HG02852 (cell line): ENCODE data around the gene TMCO1.
"Not testable (repeated sequence)": the region's sequence is repeated elsewhere in the genome, so short reads cannot be mapped to it uniquely, and the experiment has no call there.

ENCODE experiments used
- ATAC-seq: cut with Tn5 transposase; IDR thresholded peaks from one replicate; pipeline ENCODE4 v1.9.1; 2021; ENCODE audit warnings: mild to moderate bottlenecking, moderate library complexity; ENCODE audit not compliant: unreplicated experiment

The TMCO1 gene

DNA sequence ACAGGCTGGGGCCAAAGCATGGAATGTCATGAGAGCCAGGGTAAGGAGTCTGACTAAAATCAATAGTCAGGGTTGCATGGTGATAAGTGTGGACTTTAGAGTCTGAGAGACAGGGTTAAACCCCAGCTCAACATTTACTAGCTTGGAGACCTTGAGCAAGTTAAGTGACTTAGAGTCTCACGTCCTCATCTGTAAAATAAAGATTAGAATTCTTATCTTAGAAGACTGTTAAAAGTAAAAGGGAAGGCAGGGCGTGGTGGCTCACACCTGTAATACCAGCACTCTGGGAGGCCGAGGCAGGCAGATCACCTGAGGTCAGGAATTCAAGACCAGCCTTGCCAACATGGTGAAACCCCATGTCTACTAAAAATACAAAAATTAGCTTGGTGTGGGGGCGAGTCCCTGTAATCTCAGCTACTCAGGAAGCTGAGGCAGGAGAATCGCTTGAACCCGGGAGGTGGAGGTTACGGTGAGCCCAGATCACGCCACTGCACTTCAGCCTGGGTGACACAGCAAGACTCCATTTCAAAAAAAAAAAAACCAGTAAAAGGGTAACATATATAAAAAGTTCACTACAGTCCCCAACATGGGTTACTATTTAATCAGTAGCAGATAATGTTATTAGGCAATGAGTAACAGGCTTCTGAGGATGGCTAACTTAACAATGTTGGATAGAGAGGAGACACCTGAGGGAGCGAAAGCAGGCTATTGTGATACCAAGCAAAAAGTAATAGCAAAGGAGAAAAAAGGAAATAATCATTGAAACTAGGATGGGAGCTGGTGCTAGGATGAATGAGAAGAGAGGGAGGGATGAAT, 20.8 kb downstream of the TMCO1 start:
- no peak for ATAC-seq

GRCh38 chr1:165744913-165745312, 23.8 kb downstream of the TMCO1 start:
- not testable (repeated sequence) for ATAC-seq

- no peak for ATAC-seq
These were observed 26.5 kb downstream of the TMCO1 start for GRCh38 chr1:165742194-165742593.

DNA sequence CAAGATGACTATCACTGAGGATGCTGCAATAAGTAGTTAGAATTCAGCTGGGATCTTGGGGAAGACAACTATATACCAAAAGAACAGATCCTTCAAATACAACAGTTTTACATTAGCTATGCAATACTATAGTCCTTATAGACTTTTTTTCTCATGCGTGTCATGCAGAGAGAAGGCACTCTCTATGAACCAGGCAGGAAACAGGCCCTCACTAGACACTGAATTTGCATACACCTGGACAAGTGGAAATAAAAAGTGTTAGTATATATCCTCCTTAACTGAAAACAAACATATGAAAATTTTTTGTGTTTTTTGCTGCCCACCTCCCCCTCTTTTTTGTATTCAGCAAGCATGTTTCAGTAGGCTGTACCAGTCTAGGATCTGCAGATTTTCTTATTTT, 29.9 kb downstream of the TMCO1 start:
- ATAC-seq: peak; percentile 97

- no peak for ATAC-seq
These were observed 31.5 kb downstream of the TMCO1 start for GRCh38 chr1:165737196-165737595.

- no peak for ATAC-seq
These were observed 33.8 kb downstream of the TMCO1 start for GRCh38 chr1:165734906-165735305.

DNA sequence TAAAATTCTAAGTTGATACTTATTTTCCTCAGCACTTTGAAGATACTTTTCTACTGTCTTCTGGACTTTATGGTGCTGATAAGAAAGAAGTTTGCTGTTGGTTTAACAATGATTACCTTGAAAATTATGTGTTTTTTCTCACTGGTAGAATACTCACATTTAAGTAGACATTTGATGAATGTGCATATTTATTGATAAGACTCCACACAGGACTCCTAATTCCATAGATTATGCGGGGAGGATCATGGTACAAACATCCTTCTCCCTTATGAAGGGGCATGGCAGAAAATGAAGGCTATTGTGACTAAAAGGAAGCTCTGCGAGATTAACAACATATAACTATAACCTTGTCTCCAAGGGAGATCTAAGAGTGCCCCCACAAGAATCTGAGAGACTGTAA, 41.8 kb downstream of the TMCO1 start:
- no peak for ATAC-seq

- ATAC-seq: no peak
These were observed 42.5 kb downstream of the TMCO1 start for GRCh38 chr1:165726169-165726568.

GRCh38 chr1:165717918-165718515, 50.7 kb downstream of the TMCO1 start:
- ATAC-seq: peak; percentile 61

DNA sequence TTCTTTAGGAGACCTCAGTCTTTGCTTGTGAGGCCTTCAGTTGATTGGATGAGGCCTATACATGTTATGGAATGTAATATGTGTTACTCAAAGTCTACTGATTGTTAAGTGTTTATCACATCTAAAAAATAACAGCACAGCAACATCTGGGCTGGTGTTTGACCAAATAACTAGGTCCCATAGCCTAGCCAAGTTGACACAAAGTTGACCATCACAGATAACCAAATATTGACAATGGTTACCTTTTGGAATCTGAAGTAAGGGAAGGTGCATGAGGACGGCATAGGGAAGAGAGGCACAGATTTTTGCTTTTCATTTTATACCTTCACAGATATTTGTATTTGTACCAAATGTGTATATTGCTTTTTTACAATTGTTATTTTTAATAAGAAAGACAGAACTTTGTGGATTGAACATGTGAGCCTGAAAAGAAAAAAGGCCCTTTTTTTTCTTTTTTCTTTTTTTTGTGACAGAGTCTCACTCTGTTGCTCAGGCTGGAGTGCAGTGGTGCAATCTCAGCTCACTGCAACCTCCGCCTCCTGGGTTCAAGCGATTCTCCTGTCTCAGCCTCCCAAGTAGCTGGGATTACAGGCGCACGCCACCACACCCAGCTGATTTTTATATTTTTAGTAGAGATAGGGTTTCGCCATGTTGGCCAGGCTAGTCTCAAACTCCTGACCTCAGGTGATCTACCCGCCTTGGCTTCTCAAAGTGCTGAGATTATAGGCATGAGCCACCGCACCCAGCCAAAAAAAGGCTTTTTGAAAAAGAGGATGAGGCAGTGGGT, 52.2 kb downstream of the TMCO1 start:
- not testable (repeated sequence) for ATAC-seq

GRCh38 chr1:165712764-165713163, 55.9 kb downstream of the TMCO1 start:
- no peak for ATAC-seq

DNA sequence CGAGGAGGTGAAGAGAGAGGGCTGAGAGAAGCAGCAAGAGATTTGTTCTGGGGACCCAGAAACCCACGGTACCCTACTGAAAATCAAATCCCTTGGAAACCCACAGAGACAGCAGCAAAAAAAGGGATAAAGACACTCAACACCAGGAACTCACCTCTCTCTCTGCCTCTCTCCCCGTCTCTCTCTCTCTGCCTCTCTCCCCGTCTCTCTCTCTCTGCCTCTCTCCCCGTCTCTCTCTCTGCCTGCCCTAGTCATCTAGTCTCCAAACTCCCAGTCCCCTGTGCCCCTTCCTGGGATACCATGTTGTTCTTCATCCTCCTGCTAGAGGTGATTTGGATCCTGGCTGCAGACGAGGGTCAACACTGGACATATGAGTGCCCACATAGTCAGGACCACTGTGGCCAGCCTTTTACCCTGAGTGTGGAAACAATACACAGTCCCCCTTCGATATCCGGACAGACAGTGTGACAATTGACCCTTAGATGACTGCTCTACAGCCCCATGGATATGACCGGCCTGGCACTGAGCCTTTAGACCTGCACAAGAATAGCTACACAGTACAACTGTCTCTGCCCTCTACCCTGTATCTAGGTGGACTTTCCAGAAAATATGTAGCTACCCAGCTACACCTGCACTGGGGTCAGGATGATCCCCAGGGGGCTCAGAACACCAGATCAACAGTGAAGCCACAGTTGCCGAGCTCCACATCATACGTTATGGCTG, 60.5 kb downstream of the TMCO1 start:
- ATAC-seq: no peak

DNA sequence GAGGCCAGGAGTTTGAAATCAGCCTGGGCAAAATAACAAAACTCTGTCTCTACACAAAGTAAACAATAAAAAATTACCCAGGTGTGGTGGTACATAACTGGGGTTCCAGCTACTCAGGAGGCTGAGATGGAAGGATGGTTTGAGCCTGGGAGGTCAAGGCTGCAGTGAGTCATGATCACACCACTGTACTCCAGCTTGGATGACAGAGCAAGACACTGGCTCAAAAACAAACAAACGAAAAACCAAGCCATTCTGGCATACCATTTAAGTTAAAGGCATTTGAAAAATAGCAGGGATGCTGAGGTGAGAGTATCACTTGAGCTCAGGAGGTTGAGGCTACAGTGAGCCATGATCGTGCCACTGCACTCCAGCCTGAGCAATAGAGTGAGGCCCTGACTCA, 65.0 kb downstream of the TMCO1 start:
- ATAC-seq: no peak

- not testable (repeated sequence) for ATAC-seq
These were observed 66.7 kb downstream of the TMCO1 start for GRCh38 chr1:165701922-165702321.

- ATAC-seq: no peak
These were observed 69.1 kb downstream of the TMCO1 start for GRCh38 chr1:165699577-165699976.

DNA sequence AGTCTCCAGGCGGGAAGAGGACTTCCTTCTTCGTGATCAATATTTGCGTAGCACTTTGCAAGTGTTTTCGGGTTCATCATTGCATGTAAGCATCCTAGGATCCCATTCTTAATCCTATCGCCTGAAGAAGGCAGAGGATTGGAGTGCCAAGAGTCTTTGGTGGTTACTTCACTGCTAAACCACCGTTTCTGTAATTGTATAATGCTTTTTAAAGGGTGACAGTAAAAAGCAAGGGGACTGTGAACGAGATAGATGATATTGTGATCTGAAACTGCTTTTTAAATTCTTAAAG, 70.0 kb downstream of the TMCO1 start:
- no peak for ATAC-seq

DNA sequence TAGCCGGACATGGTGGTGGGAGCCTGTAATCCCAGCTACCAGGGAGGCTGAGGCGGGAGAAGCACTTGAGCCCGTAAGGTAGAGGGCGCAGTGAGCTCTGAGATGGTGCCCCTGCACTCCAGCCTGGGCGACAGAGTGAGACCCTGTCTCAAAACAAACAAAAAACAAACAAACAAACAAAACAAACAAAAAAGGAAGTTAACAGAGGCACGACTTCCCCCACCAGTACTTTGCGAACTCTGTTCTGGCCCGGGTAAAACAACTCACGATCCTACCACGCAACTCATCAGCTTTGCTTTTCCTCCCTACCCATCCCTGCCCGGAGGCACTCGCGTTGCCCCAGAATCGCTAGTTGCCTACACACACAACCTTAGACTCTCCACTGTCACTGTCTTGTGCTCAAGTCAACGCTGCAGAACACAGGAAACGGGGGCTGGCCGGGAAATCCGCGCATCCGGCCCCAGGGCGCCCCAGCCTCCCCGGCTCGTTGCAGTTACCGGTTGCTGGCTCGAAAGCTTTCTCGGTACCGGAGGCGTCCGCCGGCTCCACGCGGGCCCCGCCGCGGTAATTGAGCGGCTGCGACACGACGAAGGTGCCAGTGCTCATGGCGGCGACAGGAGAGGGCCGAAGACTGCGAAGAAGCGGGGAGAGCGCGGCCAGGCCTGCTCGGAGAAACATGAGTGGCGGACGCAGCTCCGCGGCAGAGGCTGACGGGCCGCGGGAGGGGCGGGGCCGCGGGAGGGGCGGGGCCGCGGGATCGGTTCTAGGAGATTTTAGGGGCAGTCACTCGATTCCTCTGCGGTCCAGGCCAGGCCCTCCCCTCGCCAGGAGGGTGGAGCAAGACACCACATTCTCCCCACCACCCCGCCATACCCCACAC, 70.5 kb downstream of the TMCO1 start, which contains the start of gene ALDH9A1:
Gene ALDH9A1 (minus strand): TSS at position 682 of the 880 bp plus-strand sequence. CDS start 4 bp downstream, at position 678.
- ATAC-seq: peak; percentile 90

- no peak for ATAC-seq
These were observed 71.2 kb downstream of the TMCO1 start for GRCh38 chr1:165697491-165697880.

DNA sequence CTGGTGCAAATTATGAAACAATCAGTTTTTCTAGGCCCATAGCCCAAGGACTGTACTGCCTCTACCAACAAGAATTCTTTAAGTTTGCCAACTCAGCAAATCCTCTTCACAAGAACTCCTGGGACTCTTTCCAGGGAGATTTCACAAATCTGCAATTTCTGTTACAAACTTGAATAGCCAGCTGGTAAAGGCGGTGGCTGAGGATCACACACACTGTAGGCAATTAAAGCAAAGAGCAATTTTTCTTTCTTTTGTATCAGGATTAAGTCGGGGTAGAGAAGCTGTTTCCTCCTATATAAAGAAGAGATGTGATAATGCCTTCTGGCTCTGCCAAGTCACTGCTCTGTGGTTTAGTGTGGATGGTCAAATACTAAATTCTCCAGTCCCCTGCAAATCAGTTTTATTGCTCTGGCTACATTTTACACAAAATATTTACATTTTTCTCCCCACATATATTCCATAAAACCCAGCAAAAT, 72.0 kb downstream of the TMCO1 start:
- no peak for ATAC-seq

DNA sequence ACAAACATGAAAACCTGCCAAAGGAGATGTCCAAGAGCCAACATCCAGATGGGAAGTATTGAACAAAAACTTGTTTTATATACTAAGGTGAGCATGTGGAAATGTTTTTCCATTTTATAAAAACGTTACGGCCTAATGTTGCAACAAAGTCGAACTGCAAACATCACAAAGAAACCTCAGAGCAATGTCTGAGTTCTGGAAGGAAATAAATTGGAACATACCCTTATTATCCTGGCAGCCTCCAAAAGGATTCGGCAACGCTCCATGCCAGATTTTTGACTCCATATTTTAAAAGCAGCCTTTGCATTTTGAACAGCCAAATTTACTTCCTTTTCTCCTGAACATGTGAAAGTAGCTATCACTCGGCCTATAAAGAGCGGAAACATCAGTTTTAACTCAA, 73.6 kb downstream of the TMCO1 start:
- no peak for ATAC-seq
